Activated CD4-positive, alpha-beta T cell treated with anti-CD3 and anti-CD28 coated beads for 1 hour (primary cell): Measurements from ENCODE around the gene CABLES2.

ENCODE experiments used
- DNase-seq: peaks from one replicate; pipeline ENCODE4 v3.0.0-alpha.2; 2020

The CABLES2 gene

DNA sequence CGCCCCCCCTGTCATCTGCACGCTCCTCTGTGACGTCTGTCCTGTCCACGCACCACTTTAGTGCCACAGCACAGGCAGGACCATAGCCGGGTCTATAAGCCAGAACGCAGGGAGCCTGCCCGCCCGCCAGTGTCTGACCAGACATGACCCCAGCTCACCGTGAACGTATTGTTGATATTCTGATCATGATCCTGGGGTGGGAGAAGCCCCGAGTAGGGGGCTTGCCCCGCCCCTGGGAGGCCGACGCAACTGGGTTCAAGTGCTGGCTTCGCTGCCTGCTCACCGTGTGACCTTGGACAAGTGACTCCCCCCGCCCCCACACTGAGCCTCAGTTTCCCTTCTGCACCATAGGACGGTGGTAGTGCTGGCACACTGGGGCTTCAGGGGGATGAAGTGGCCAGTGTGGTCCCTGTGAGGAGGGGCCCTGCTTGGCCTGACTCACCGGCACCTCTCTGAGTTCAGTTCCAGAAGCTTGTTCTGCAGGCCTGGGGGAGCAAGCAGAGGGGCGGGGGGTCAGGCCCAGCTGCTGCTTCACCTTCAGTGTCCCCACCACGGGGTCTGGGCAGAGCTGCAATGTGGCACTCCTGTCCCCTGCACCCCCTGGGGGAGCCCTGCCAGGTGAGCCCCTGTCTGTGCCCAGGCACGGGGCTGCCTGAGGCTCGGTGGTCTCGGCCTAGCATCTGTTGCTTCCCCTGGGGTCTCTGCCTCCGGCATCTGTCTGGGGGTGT is 11.1 kb upstream of the CABLES2 start:
- DNase-seq: no peak

DNA sequence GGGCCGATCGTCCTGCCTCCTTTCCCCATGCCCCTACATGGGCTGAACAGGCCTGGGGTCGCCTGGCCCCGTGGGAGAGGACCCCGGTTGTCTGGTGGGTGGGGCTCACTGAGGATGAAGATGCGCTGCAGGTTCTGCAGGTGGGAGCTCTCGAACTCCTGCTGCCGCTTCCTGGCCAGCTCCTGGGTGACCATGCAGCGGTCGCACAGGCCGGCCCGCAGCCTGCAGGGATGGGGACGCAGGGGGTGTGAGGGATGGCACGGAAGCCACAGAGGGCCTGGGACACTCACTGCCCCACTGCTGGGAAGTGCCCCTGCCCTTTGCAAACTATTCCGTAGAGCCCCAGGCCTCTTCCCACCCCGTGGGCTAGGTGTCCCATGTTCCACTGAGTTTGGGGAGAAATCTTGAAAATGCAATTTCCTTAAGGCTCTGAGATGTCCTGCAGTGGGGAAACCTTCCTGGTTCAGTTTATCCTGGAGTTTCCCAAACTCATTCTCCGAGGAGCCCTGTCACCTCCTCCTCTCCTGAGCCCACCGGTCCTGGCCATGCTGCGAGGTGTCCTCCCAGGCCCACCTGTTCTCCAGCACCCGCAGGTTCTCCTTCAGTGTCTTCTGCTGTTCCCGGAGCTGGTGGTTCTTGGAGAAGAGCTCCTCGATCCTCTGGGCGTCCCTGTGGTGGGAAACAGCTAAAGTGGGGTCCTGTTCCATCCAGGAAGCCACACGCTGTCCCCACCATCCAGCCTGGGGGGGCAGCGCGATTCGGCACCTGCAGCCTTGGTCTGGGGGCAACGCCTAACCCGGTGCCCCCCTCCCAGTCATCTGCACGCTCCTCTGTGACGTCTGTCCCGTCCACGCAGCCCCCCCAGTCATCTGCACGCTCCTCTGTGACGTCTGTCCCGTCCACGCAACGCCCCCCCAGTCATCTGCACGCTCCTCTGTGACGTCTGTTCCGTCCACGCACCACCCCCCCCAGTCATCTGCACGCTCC is 9.9 kb upstream of the CABLES2 start:
- DNase-seq: no peak

DNA sequence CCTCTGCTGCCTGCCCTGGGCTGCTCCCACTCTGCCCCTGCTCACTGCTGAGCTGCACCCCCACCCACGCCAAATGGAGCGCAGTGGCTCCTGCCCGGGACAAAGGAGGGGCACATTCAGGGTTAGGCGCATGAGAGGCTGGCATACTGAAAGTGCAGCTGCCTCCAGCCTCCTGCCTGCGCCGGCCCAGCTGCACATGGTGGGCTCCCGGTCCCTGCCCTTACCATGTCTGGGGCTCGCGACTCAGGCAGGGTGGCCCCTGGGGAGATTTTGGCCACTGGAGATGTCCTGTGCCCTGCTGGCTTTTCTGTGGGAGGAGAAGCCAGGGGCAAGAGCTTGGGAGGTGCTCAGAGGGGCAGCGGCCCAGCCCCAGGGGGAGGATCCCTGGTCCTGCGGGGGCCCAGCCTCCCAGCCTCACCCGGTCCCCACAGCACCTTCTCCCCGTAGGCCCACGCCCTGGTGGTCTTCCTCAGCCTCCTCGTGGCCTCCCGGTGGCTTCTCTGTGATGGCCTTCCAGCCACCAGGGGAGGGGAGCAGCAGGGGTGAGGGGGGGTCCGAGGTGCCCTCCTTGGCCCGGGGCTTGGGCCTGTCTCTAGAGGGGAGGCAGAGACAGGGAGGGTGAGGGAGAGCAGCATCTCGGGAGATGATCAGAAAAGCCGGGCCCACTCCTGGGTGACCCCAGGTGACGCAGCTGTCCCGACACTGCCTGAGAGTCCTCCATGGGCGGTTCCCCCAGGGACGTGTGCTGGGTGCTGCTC is 8.4 kb upstream of the CABLES2 start:
- DNase-seq: no peak

DNA sequence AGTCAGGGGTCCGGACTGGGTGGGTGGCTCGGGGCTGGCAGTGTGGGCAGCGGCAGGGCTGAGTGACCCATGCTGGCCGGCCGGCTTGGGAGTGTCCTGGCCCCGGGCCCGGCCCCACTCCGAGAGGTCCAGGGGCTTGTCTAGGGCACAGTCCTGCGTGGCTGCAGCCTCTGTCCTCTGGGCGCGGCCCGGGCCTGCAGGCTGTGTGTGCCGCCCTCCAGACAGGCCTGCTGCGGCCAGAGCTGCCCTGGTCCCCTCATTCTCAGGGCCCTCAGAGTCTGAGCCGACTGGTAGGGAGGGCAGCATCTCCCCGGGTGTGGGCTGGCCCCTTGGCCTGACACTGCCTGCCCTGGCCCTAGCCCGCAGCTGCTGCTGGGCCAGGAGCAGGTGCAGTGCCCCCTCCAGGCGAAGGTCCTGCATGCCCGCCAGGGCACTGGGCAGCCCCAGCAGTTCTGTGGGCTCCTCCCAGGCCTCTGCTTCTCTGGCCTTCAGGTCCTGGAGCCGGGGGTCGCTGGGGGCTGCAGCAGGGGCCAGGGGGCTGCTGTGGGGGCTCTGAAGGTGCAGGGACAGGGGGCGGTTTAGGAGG is 6.9 kb upstream of the CABLES2 start:
- DNase-seq: no peak

DNA sequence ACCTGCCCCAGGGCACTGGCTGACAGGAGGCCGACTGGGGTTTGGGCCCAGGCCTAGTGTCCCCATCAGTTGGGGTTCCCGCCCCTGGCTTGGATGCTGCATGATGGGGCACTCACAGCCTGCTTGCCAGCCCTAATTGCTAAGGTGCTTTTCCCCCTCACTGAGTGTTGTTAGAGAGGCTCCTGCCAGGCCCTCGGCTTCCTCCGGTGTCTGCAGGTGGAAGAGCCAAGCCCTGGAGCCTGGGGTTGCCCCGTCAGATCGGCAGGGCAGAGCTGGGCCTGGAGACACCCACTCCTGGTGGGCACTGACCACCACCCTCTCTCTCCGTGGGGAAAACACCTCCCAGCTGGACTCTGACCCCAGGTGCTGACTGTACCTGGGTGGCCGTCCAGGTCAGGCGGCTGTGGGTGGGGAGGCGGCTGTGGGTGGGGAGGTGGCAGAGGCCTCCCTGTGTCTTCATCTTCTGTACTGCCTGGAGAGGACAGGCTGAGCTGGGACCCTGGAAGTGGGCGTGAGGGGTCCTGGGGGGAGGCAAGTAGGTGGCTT is 6.0 kb upstream of the CABLES2 start:
- DNase-seq: no peak

DNA sequence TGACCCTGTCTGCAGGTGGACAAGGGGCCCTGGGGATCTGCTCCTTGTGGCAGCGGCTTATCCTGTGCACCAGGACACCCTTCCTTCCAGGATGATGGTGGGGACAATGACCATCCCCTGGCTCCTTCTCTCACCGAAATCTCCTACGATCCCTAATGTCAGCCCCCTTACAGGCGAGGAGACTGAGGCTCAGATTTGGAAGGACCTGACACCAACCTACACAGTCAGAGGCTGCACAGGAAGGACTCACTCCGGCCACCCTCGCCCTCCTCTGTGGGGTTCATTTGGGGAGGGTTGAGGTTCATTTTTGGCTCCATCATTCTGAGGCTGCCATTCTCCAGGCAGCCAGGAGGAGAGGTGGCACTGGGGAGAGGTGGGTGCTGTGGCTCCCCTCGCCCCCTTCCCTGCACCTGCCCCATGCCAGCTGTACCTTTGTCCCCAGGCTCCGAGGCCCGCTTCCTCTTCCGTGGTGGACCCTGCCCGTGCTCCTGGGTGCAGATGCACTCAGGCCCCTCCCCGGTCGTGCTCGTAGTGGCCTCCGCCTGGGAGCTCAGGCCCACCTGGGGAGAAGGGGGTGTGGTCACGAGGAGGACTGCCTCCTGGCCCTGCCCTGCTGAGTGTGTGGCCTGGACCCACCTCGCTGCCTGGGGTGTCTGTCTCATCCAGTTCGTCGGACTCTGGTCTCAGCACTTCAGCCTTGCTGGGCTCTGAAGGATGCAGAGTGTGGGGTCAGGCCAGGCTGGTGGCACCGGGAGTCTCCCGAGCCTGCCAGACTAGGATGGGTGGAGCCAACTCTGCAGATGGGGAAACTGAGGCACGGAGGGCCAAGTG is 5.3 kb upstream of the CABLES2 start:
- no peak for DNase-seq

DNA sequence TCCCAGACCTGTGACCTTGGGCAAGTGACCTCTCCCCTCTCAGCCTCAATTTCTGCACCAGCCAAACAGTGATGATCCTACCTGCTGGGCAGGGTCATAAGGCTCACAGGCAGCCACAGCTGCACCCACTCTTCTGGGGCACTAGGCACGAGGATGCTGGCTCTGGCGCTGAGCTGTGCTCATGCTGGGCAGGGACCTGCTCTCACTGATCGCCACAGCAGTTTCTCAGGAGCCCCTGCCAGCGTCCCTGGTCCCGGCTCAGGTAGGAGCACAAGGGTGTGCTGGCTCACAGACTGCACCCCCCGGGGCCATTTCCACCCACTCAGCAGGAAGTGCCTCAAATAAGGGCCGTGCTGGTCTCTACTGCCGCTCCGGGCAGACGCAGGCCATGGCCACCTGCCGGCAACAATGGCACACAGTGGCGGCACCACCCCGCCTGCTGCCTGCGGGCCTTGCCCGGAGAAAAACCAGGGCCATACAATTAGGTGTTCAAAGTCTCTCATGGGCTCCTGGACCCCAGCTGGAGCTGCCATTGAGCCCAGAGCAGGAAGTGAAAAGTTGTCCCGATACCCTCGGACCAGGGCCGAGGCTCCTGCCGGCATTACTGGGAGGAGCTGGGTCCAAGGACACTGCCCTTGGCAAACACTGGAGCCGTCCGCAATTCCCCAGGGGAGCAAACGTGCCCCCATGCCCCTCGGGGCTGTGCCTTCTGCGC is 4.6 kb upstream of the CABLES2 start:
- no peak for DNase-seq

DNA sequence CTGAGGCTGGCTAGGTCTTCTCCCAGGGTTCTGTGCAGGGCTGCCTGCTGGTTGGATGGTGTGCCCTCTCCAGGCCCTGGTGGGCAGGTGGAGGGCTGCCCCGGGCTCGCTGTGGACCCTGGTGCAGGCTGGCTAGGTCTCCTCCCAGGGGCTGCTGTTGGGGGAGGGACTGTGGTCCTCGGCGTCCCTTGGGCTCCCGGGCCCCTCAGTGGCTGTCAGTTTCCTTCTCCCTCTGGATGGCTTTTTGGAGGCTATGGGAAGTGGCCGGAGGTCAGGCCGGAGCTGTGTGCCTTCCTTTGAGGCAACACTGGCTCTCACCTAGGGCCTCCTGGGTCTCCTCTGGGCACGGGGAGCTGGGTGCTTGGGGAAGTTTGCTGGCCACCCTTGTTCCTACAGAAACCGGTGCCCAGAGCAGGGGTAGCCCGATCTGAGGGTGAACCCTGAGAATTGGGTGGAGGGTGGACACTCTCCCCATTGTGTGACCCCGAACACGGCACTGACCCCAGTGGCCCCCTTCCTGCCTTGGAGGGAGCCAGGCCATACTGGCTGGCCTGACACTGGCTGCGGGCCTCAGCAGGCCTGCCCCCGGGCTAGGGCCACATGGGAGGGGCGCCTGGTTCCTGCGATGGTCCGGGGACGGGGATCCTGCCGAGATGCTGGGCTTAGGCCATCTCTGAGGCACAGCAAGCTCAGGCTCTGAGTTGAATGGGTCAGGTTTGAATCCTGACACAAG is 3.8 kb upstream of the CABLES2 start:
- no peak for DNase-seq

DNA sequence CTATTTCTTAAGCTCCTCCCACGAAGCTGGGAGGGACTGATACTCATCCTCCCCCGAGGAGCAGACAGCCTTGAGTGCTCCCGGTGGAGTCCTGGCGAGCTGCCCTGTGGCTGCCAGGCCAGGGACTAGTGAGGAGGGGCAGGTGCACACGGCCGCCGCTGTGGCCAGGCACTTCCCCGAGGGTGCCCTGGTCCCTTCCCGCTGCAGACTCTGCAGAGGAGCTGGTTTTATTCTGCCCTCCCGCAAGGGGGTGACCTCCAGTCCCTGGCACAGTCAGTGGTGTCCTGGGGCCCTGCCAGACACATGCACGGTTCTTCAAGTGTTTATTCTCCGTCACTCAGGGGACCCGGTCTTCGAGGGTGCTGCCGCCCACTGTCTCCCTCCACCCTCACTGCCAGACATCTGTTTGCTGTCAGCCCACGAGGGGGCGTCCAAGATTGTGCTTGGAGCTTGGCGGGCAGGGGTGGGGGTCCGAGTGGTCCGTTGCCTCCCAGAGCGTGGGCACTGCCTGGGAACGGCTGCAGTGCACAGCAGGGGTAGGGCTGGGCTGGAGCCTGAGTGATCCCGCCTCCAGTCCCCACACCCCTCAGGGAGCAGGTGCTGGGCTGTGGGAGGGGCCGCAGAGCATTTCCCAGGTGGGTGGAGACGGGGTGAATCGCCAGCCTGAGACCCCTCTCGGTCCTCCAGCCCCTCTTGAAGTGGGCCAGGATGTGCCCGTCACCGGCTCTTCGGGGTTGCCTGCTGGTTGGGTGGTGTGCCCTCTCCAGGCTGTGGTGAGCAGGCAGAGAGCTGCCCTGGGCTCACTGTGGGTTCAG is 3.1 kb upstream of the CABLES2 start:
- DNase-seq: no peak

DNA sequence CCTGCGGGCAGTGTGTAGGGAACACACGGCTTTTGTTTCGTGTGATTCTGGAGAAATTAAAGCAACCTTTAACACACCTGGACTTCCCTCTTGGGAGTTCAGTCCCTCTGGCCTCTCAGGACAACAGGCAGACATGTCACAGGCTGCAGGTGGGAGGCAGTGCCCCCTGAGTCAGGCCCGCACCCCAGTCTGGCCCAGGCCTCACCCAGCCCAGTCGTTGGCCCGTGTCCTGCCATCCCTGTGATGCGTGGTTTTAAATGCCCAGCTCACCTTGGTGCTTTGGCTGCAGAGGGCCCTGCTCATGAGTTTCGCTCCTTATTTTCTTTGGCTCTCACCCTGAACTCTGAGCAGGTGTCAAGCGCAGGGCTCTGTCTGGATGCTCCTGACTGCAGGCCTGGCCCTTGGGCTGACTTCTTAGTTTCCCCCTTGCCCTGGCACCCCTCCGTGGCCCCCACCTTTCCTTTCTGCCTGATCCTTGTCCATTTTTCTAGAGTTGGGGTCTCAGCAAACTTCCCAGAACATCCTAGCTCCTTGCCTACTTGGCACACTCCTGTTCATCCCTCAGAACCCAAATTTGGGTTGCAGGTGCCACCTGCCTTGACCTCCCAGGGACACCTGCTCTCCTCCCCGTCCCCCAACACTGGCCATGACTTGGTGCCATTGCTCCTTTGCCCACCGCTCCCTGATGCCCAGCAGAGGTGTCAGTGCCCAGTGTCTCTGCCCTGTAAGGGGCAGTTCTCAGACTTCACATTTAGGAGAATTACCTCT is 2.2 kb upstream of the CABLES2 start:
- no peak for DNase-seq

DNA sequence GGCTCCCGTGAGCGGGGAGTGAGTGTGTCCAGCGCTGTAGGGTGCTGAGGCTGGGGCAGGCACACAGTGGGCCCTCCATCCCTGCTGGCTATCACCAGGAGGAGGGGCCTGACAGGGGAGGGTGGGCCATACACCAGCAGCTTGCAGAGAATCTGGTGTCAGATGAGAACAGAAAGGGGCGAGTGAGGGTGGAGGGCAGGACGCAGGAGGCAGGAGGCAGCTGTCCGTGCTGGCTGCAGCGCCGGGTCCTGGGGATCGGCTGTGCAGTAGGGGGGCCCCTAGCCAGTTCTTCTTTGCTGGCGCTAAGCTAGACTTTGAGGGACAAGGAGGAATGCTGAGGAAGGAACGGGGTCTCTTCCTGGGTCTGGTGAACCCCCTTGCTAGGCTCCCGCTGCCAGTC is 1.6 kb upstream of the CABLES2 start:
- no peak for DNase-seq

DNA sequence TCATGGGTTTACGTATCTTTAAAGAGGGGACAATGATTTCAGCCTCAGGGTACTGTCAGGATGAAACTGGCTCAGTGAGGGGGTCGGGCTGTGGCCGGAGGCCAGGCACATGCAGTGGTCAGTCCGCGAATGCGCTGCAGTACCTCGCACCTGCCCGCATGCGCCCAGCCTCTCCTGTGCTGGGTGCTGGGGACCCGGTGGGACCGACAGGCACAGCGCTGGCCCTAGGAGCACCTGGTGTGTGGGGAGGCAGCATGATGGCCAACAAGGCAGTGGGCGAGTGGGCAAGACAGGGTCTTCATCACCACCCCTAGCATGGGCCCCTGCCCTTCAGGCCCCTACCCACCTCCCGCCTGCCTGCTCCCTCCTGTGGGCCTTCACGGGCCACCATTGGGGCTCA is 970 bp upstream of the CABLES2 start:
- DNase-seq: no peak

DNA sequence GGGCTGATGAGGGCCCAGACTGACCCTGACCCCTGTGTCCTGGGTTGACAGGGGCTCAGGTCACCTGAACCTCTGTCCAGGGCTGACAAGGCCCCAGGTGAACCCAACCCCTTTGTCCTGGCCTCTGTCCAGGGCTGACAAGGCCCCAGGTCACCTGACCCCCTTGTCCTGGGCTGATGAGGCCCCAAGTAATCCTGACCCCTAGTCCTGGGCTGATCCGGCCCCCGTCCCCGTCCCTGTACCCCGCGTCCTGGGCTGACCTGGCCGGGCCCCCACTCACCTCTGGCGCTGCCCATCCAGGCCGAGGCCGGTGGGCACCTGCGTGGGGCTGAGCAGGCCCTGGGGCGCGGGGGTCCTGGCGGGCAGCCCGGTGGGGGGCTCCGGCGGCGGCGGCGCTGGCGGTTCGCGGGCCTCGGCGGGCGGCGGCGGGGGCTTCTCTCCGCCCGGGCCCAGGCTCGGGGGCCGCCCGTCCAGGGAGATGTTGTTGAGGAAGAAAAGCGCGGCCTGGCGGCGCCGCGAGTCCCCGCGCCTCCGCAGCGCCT is 379 bp downstream of the CABLES2 start:
- no peak for DNase-seq

DNA sequence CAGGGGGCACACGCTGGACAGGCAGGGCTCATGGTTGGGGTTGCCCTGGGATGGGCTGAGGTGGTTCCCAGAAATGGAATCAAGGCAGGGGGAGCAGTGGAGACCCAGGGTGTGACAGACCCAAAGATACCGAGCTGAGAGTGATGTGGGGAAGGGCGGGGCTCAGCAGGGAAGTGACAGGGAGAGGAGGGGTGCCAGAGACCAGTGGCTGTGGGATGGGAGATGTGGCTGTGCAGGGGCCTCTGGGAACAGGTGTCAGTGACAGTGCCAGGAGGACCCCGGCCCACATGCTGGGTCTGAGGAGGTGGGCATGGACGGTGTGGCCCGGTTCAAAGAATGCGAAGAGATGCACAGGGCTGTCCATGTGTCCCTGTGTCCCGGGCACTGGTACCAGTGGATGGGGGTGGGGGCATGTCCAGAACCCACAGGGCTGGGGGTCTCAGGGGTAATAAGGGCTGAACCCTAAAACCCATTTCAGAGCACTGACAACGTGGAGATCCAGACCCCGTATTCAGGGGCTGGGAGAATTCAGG is 1.0 kb downstream of the CABLES2 start:
- DNase-seq: no peak

DNA sequence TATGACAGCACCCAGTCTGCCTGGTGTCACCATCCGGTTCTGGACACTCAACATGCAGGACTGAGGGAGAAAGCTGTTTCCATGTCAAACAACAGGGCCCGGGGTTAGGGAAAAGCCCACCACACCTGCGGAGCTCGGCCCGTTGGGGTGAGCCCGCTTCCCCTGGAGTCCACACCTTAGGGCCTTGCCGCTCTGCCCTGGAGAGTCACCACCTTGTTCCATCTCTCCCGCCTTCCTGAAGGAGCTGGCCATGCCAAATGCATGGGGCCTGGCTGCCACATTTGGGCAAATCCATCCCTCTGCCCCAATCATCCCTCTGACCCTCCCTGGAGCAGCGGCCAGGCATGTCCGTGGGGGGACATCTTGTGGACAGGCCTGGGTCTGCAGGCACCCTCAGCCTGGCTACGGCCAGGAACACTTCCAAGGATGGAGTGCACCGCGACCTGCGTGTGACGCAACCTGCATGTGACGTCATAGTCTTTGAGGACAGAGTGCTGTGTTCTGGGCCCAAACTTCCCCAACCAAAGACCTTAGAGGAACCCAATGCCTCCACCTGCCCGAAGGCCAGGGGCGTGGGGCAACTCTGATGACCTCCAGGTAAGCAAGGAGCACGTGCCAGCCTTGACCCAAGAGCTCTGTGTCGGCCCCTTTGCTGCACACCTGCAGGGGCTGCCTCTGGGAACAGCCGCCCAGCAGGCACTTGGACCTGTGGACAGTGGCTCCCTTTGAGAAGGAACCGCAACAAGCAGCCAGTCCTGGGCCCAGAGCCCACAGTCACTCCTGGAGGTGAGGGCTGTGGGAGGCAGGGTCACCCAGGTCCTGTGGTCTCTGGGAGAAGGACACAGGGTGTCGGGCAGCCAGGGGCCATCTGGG is 1.7 kb downstream of the CABLES2 start:
- DNase-seq: no peak

DNA sequence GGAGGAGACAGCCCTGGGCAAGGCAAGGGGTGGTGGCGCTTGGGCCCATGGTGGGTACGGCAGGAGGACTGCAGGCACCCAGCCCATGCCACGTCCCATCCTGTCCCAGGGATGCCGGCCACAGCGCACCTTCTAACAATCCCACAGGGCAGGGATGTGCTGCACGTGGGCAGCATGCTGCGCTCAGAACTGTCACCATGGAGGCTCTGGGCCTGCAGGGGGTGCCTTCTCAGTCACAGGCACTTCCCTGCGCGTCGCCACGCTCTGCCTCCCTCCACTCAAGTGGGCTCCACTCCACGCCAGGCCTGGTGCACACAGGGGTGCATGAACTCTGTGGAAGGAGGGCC is 2.4 kb downstream of the CABLES2 start:
- DNase-seq: no peak

DNA sequence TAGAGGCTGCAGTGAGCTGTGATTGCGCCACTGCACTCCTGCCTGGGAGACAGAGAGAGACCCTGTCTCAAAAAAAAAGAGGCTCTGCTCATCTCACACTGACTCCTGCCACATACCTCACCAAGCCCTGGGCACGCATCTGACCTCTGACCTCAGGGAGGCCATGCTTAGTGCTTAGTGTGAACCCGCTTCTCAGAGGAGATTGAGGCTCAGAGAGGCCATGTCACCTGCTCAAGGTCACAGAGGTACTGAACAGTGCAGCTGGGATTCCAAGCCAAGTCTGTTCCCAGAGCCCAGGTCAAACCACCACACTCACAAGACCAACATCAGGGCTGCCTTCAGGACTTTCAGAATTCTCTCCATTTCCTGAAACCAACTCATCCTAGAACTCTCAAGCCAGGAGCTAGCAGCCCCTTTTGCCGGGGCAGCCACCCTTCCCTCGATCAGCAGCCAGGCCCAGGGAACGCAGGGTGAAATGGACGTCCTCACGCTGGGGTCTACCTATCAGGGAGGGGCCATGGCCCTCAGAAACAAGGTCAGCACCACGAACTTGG is 2.9 kb downstream of the CABLES2 start:
- DNase-seq: no peak
